Measurements from ENCODE around the gene ARPC1A.

- TF ChIP-seq CTCF (IDR thresholded peaks at IDR 0.05; ENCODE audit: poor library complexity, severe bottlenecking): no peak
- TF ChIP-seq EP300 (conservative IDR thresholded peaks at IDR 0.05; ENCODE audit: poor library complexity, severe bottlenecking): no peak
- no peak for TF ChIP-seq RAD21 (conservative IDR thresholded peaks at IDR 0.05)
- TF ChIP-seq SMC3 (conservative IDR thresholded peaks at IDR 0.05; ENCODE audit: poor library complexity): no peak
- no peak for TF ChIP-seq TAF1 (IDR thresholded peaks at IDR 0.05; ENCODE audit: low read depth)
- TF ChIP-seq EZH2 (IDR thresholded peaks at IDR 0.05; ENCODE audit: borderline replicate concordance, insufficient read depth, low read length, poor library complexity, severe bottlenecking): no peak
- TF ChIP-seq POLR2AphosphoS5 (IDR thresholded peaks at IDR 0.05): no peak
- TF ChIP-seq, protein P1, sequence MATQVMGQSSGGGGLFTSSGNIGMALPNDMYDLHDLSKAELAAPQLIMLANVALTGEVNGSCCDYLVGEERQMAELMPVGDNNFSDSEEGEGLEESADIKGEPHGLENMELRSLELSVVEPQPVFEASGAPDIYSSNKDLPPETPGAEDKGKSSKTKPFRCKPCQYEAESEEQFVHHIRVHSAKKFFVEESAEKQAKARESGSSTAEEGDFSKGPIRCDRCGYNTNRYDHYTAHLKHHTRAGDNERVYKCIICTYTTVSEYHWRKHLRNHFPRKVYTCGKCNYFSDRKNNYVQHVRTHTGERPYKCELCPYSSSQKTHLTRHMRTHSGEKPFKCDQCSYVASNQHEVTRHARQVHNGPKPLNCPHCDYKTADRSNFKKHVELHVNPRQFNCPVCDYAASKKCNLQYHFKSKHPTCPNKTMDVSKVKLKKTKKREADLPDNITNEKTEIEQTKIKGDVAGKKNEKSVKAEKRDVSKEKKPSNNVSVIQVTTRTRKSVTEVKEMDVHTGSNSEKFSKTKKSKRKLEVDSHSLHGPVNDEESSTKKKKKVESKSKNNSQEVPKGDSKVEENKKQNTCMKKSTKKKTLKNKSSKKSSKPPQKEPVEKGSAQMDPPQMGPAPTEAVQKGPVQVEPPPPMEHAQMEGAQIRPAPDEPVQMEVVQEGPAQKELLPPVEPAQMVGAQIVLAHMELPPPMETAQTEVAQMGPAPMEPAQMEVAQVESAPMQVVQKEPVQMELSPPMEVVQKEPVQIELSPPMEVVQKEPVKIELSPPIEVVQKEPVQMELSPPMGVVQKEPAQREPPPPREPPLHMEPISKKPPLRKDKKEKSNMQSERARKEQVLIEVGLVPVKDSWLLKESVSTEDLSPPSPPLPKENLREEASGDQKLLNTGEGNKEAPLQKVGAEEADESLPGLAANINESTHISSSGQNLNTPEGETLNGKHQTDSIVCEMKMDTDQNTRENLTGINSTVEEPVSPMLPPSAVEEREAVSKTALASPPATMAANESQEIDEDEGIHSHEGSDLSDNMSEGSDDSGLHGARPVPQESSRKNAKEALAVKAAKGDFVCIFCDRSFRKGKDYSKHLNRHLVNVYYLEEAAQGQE (IDR thresholded peaks at IDR 0.05; ENCODE audit: borderline replicate concordance): no peak
- TF ChIP-seq MXI1 (conservative IDR thresholded peaks at IDR 0.05; ENCODE audit: poor library complexity, severe bottlenecking): no peak
Observed at GRCh38 chr7:99296471-99296870, 29.2 kb upstream of the ARPC1A start.

All from neural cell (in vitro differentiated cells).